GM19328 (cell line): Measurements from ENCODE around the gene ELMO3.

Experiments used
- ATAC-seq: cut with Tn5 transposase; IDR thresholded peaks from one replicate; pipeline ENCODE4 v1.9.1; 2021; ENCODE audit warnings: mild to moderate bottlenecking, moderate library complexity; ENCODE audit not compliant: unreplicated experiment

ELMO3 gene

DNA sequence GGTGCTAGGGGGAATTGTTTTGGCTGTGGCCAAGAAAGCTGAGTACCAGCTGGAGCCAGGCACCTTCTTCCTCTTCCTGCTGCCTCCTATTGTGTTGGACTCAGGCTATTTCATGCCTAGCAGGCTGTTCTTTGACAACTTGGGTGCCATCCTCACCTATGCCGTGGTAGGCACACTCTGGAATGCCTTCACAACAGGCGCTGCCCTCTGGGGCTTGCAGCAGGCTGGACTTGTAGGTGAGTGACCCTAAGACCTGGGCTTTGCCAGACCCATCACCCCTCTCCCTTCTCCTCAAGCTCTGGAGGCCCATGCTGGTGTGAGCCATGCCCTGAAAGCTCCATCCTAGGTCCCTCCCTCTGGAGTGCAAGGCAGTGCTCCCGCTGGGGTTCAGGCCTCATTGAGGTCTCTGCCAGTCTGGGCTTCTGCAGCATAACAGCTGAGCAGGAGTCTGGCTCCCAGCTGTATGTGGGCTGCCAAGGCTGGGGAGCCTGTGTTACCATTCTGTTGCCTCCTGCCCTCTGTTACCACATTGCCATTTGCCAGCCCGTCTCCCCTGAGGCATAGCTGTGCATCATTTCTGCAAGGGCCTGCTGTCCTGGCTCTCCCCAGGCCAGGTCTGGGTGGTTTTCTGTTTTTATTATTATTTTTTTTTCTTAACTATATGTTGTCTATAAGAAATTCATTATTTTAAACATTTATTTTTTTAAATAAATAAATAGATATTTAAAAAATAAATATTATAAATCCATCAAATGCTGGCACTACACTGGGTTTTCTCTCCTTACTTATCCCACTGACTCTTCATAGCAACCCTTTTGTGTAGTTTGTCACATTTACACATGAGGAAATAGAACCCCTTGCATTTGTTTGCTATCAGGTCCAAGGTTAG is 53.9 kb downstream of the ELMO3 start:
- ATAC-seq, result no peak
